ENCODE results near the gene GPR39.

DNA sequence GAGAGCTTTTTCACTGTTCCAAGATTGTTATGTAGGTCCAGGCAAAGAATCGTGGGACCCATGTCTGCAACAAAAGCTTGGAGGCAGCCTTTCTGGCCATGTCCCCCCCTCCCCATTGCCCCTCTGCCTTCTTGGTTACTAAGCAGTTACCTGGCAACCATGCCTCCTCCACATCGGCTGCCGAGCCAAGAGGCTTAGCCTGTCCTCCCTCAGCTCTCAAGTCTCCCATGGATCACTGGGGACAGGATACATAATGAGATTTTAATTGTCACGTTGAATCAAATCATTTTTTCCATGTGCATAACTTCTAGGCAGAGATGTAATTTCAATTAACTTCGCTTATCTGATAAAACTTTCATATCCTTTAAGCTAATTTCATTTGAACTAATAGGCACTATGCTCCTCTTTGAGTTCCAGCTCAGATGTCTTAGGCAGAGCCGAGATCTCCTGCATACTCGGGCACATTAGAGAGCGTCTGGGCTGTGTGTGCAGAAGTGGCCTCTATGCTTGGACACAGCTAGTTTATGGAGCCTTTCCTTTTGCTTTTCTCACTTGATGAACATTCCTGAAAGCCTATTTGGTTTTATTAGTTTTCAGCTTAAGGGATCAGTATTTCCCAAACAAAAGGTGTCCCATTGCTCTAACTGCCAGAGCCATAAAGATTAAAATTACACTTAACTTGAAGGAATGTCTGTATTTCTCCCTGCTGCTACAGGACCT, 172.7 kb downstream of the GPR39 start:
- TF ChIP-seq, protein P1, sequence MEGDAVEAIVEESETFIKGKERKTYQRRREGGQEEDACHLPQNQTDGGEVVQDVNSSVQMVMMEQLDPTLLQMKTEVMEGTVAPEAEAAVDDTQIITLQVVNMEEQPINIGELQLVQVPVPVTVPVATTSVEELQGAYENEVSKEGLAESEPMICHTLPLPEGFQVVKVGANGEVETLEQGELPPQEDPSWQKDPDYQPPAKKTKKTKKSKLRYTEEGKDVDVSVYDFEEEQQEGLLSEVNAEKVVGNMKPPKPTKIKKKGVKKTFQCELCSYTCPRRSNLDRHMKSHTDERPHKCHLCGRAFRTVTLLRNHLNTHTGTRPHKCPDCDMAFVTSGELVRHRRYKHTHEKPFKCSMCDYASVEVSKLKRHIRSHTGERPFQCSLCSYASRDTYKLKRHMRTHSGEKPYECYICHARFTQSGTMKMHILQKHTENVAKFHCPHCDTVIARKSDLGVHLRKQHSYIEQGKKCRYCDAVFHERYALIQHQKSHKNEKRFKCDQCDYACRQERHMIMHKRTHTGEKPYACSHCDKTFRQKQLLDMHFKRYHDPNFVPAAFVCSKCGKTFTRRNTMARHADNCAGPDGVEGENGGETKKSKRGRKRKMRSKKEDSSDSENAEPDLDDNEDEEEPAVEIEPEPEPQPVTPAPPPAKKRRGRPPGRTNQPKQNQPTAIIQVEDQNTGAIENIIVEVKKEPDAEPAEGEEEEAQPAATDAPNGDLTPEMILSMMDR (conservative IDR thresholded peaks at IDR 0.05), result no peak
- no peak for TF ChIP-seq ZFX (IDR thresholded peaks at IDR 0.05)

Measured in C4-2B (cell line).